Measurements from ENCODE around the gene RAB29.
A peak's percentile ranks its signal among the peaks of the same experiment; 100 is the strongest.

RAB29 gene

GRCh38 chr1:205817988-205818387, 42.7 kb upstream of the RAB29 start:
- no peak overlapping the region for H3K27ac ChIP-seq (replicated peaks)
- peaks cover 24% of the 10 kb centered on the region for H3K27me3 ChIP-seq (ENCODE audit: insufficient read depth, poor library complexity, severe bottlenecking)
- H3K4me3 ChIP-seq (replicated peaks; ENCODE audit: insufficient read depth, low read length): no peak overlapping the region
- DNase-seq (ENCODE audit: low read depth in 1 of 2, low spot score in 1 of 2): no peak
- TF ChIP-seq REST (IDR thresholded peaks at IDR 0.05; ENCODE audit: insufficient replicate concordance, low read depth) (no peak), GABPA (IDR thresholded peaks at IDR 0.05; ENCODE audit: low read depth) (no peak), SPI1 (IDR thresholded peaks at IDR 0.05; ENCODE audit: borderline replicate concordance, low read depth) (no peak)

GRCh38 chr1:205817364-205817763, 42.1 kb upstream of the RAB29 start:
- Histone ChIP-seq H3K4me3 (replicated peaks; ENCODE audit: insufficient read depth, low read length) (no peak overlapping the region), H3K27ac (replicated peaks) (no peak overlapping the region), H3K27me3 (ENCODE audit: insufficient read depth, poor library complexity, severe bottlenecking) (peaks cover 30% of the 10 kb centered on the region)
- DNase-seq (ENCODE audit: low read depth in 1 of 2, low spot score in 1 of 2): peak in 1 of 2 experiments; percentile 29
- TF ChIP-seq GABPA (IDR thresholded peaks at IDR 0.05; ENCODE audit: low read depth): no peak
- no peak for TF ChIP-seq CTCF (IDR thresholded peaks at IDR 0.05; ENCODE audit: insufficient read depth, low read length)
- TF ChIP-seq SPI1 (IDR thresholded peaks at IDR 0.05; ENCODE audit: borderline replicate concordance, low read depth): no peak
- TF ChIP-seq POLR2AphosphoS5 (IDR thresholded peaks at IDR 0.05; ENCODE audit: low read depth): no peak
- no peak for TF ChIP-seq REST (IDR thresholded peaks at IDR 0.05; ENCODE audit: insufficient replicate concordance, low read depth)

GRCh38 chr1:205813755-205814058, 38.4 kb upstream of the RAB29 start:
- no peak for DNase-seq (ENCODE audit: low read depth in 1 of 2, low spot score in 1 of 2)
- TF ChIP-seq CTCF (IDR thresholded peaks at IDR 0.05; ENCODE audit: insufficient read depth, low read length): no peak
- TF ChIP-seq REST (IDR thresholded peaks at IDR 0.05; ENCODE audit: insufficient replicate concordance, low read depth): no peak
- no peak for TF ChIP-seq SPI1 (IDR thresholded peaks at IDR 0.05; ENCODE audit: borderline replicate concordance, low read depth)
- no peak for TF ChIP-seq GABPA (IDR thresholded peaks at IDR 0.05; ENCODE audit: low read depth)
- no peak for TF ChIP-seq POLR2AphosphoS5 (IDR thresholded peaks at IDR 0.05; ENCODE audit: low read depth)
- Histone ChIP-seq H3K4me3 (replicated peaks; ENCODE audit: insufficient read depth, low read length) (peak overlapping the region; percentile 73), H3K27me3 (ENCODE audit: insufficient read depth, poor library complexity, severe bottlenecking) (peaks cover 44% of the 10 kb centered on the region), H3K27ac (replicated peaks) (no peak overlapping the region)
